Neural cell (in vitro differentiated cells): ENCODE data around the gene ADAMTS4.

ENCODE experiments used
- CTCF ChIP-seq: fragments of 450-650 bp; IDR thresholded peaks from 2 replicates; pipeline ENCODE4 v1.5.1; 2014; ENCODE audit warnings: antibody characterized with exemption, mild to moderate bottlenecking, moderate library complexity; ENCODE audit not compliant: poor library complexity, severe bottlenecking
- EP300 ChIP-seq: fragments of 450-650 bp; conservative IDR thresholded peaks from 2 replicates; pipeline ENCODE4 v1.6.1; 2014; ENCODE audit warnings: antibody characterized with exemption, mild to moderate bottlenecking, moderate library complexity; ENCODE audit not compliant: poor library complexity, severe bottlenecking
- RAD21 ChIP-seq: fragments of 450-650 bp; conservative IDR thresholded peaks from 2 replicates; pipeline ENCODE4 v1.6.1; 2014; ENCODE audit warnings: antibody characterized with exemption, mild to moderate bottlenecking, moderate library complexity
- SMC3 ChIP-seq: fragments of 450-650 bp; conservative IDR thresholded peaks from 2 replicates; pipeline ENCODE4 v1.6.1; 2014; ENCODE audit warnings: antibody characterized with exemption, mild to moderate bottlenecking, moderate library complexity; ENCODE audit not compliant: poor library complexity
- TAF1 ChIP-seq: IDR thresholded peaks from 2 replicates; pipeline ENCODE4 v1.6.1; 2012; ENCODE audit warnings: low read depth

GRCh38 chr1:161172776-161173376 lies 26.0 kb downstream of the ADAMTS4 start:
- no peak for TF ChIP-seq EP300
- TF ChIP-seq SMC3 = no peak
- no peak for TF ChIP-seq CTCF
- no peak for TF ChIP-seq RAD21
- TF ChIP-seq TAF1 = no peak
